K562 (cell line): ENCODE measurements around the gene CNTN2. TPM values are rescaled to one million over a fixed set of nuclear protein-coding genes. Genes with fewer than 3 reads are reported as not detected.
A peak's percentile ranks its signal among the peaks of the same experiment; 100 is the strongest.

Experiments
- ATAC-seq: fragments of 200-7000 bp; cut with Tn5 transposase; 3 replicates; pipeline ENCODE4 v1.9.1; 2020; ENCODE audit warnings: moderate library complexity
- BruUV-seq: library from RNA; stranded (reverse); fragments of 400-500 nt; replicated peaks from 2 replicates; lab custom pipeline; 2021; lab: Mats Ljungman, UMichigan
- CTCF ChIA-PET: fragments of 300-600 bp; formaldehyde crosslinking; extraction: SDS; loops from one replicate; lab custom pipeline; 2021; ENCODE audit warnings: low intra/inter-chr PET ratio; lab: Yijun Ruan, JAX
- POLR2A ChIA-PET: fragments of 300-600, 350-650 bp; sonication (Branson Sonifier 250); formaldehyde crosslinking; extraction: SDS; loops from one replicate; lab custom pipeline; 2021; ENCODE audit warnings: antibody characterized with exemption, inconsistent platforms; lab: Yijun Ruan, JAX
- DNase-seq, 4 experiments: peaks; one replicate each; pipeline versions ENCODE4 v3.0.0 to v3.0.0-alpha.2; 2011 to 2018; ENCODE audit warnings: low spot score in 3 of 4, mixed read lengths in 3 of 4; ENCODE audit errors: extremely low read depth in 1 of 4
- FAIRE-seq: peaks from 2 replicates; lab custom pipeline; 2011; peaks lifted over from hg19 to GRCh38; lab: Jason Lieb, UNC
- H2AFZ ChIP-seq: 2 replicates; pipeline ENCODE4 v1.6.0; 2011; ENCODE audit warnings: low read depth, low read length, control low read depth, inconsistent platforms
- H3K27ac ChIP-seq: fragments of 200-600 bp; 3 replicates; pipeline ENCODE4 v1.8.0; 2011; ENCODE audit warnings: low read depth, mild to moderate bottlenecking, control low read depth, inconsistent platforms, low read length, moderate library complexity, mixed read lengths; ENCODE audit errors: extremely low read depth
- H3K27me3 ChIP-seq, 2 experiments: fragments of 300-600 bp in 1 of 2; 2 replicates in 1 of 2; 3 replicates in 1 of 2; pipeline versions ENCODE4 v1.6.0 to v1.8.0; 2011; ENCODE audit warnings: inconsistent platforms in 2 of 2, low read length in 2 of 2, mild to moderate bottlenecking in 1 of 2, mixed read lengths in 1 of 2, moderate library complexity in 1 of 2; ENCODE audit not compliant: control insufficient read depth in 2 of 2, insufficient read depth in 2 of 2
- H3K36me3 ChIP-seq: fragments of 300-600 bp; 3 replicates; pipeline ENCODE4 v1.8.0; 2011; ENCODE audit warnings: mild to moderate bottlenecking, low read length, inconsistent platforms; ENCODE audit not compliant: control insufficient read depth, insufficient read depth
- H3K4me1 ChIP-seq, 2 experiments: fragments of 200-600 bp in 1 of 2; replicated peaks in 1 of 2; 2 replicates in 1 of 2; 3 replicates in 1 of 2; pipeline versions ENCODE4 v1.5.1 to v1.8.0; 2011; ENCODE audit warnings: inconsistent platforms in 2 of 2, low read length in 2 of 2, mild to moderate bottlenecking in 1 of 2, mixed read lengths in 1 of 2, moderate library complexity in 1 of 2; ENCODE audit not compliant: control insufficient read depth in 2 of 2, insufficient read depth in 2 of 2
- H3K4me2 ChIP-seq: 2 replicates; pipeline ENCODE4 v1.6.1; 2011; ENCODE audit warnings: low read length, control low read depth, inconsistent platforms, mixed read lengths; ENCODE audit not compliant: insufficient read depth
- H3K4me3 ChIP-seq: fragments of 200-600 bp; sonication (generic), shearing (Covaris generic); 2 replicates; pipeline ENCODE4 v1.5.1; 2016; ENCODE audit warnings: control low read depth, inconsistent platforms
- H3K79me2 ChIP-seq: fragments of 200-600 bp; 3 replicates; pipeline ENCODE4 v1.8.0; 2011; ENCODE audit warnings: low read length, inconsistent platforms; ENCODE audit not compliant: control insufficient read depth, insufficient read depth
- H3K9ac ChIP-seq, 2 experiments: 2 replicates each; pipeline versions ENCODE4 v1.6.0 to v1.6.1; 2011; ENCODE audit warnings: low read depth in 2 of 2, low read length in 2 of 2, control low read depth in 1 of 2, inconsistent platforms in 1 of 2, mild to moderate bottlenecking in 1 of 2, mixed read lengths in 1 of 2; ENCODE audit not compliant: insufficient read depth in 1 of 2
- H3K9me1 ChIP-seq: one replicate; pipeline ENCODE4 v1.6.0; 2011; ENCODE audit warnings: inconsistent platforms, mild to moderate bottlenecking, low read length, moderate library complexity; ENCODE audit not compliant: control insufficient read depth, insufficient read depth
- H3K9me3 ChIP-seq: replicated peaks from 2 replicates; pipeline ENCODE4 v1.5.1; 2011; ENCODE audit warnings: low read depth, low read length, inconsistent platforms; ENCODE audit not compliant: control insufficient read depth, insufficient read depth
- H4K20me1 ChIP-seq: replicated peaks from 2 replicates; pipeline ENCODE4 v1.6.1; 2011; ENCODE audit warnings: low read length, inconsistent platforms, mixed read lengths; ENCODE audit not compliant: control insufficient read depth, insufficient read depth
- HDGF ChIP-seq: fragments of 450-650 bp; IDR thresholded peaks from 2 replicates; pipeline ENCODE4 v1.6.1; 2016
- HMGN3 ChIP-seq: IDR thresholded peaks from 2 replicates; pipeline ENCODE4 v1.6.1; 2011; ENCODE audit warnings: borderline replicate concordance, low read depth, mild to moderate bottlenecking, mixed read lengths, low read length; ENCODE audit not compliant: insufficient read length; ENCODE audit errors: extremely low read depth
- LARP7 ChIP-seq: fragments of 450-650 bp; IDR thresholded peaks from 2 replicates; pipeline ENCODE4 v1.6.1; 2016
- MTA3 ChIP-seq: fragments of 450-650 bp; formaldehyde crosslinking; IDR thresholded peaks from 2 replicates; pipeline ENCODE4 v1.6.1; 2017; ENCODE audit warnings: mild to moderate bottlenecking, borderline replicate concordance
- NR3C1 ChIP-seq: sonication (generic); formaldehyde crosslinking; IDR thresholded peaks from 2 replicates; pipeline ENCODE4 v1.8.1; 2022; ENCODE audit warnings: missing genetic modification reagents
- POLR2H ChIP-seq: IDR thresholded peaks from 2 replicates; pipeline ENCODE4 v1.6.1; 2016; ENCODE audit warnings: missing genetic modification characterization, low read depth, mild to moderate bottlenecking, control low read depth, missing compliant biosample characterization, moderate library complexity
- PURB ChIP-seq: sonication (generic); formaldehyde crosslinking; IDR thresholded peaks from 2 replicates; pipeline ENCODE4 v1.9.0; 2021; ENCODE audit warnings: low read depth, mild to moderate bottlenecking, missing genetic modification reagents
- SPI1 ChIP-seq: IDR thresholded peaks from 2 replicates; pipeline ENCODE4 v1.6.1; 2011; ENCODE audit warnings: low read depth, low read length, control low read depth, borderline replicate concordance
- TEAD4 ChIP-seq, 2 experiments: sonication (generic) in 1 of 2; formaldehyde crosslinking in 1 of 2; IDR thresholded peaks; 2 replicates each; pipeline versions ENCODE4 v1.6.1 to v1.8.0; 2012 to 2022; ENCODE audit warnings: borderline replicate concordance in 1 of 2, inconsistent platforms in 1 of 2, low read length in 1 of 2, mild to moderate bottlenecking in 1 of 2, missing genetic modification reagents in 1 of 2
- ZNF12 ChIP-seq: sonication (generic); formaldehyde crosslinking; IDR thresholded peaks from 2 replicates; pipeline ENCODE4 v1.4.0; 2020; ENCODE audit warnings: mild to moderate bottlenecking, missing genetic modification reagents
- ZNF589 ChIP-seq: fragments of 200-800 bp; sonication (Bioruptor generic); IDR thresholded peaks from 2 replicates; pipeline ENCODE4 v1.6.1; 2016; ENCODE audit warnings: low read depth, missing genetic modification characterization, missing compliant biosample characterization
- ZNF785 ChIP-seq: fragments of 250-450 bp; sonication (Bioruptor Pico); IDR thresholded peaks from 2 replicates; pipeline ENCODE4 v1.4.0; 2020; ENCODE audit warnings: mild to moderate bottlenecking
- WGBS: fragments of 100-300 bp; shearing (Covaris generic); methylation state at CpG from one replicate; pipeline ENCODE4 v1.1.6; 2016; ENCODE audit warnings: low coverage, mixed read lengths; ENCODE audit not compliant: insufficient coverage; ENCODE audit errors: missing lambda C conversion rate; 5-methylcytosine and 5-hydroxymethylcytosine counted together
- in situ Hi-C: fragments of 300-500 bp; cut with MboI; formaldehyde crosslinking; loops from 4 replicates; pipeline ENCODE4 v1.15.0; 2018; ENCODE audit warnings: inconsistent platforms, mixed read lengths
- intact Hi-C: fragments of 100-400 bp; cut with micrococcal nuclease; formaldehyde crosslinking; loops from 2 replicates; pipeline ENCODE4 v1.14.2; 2022
- polyA plus RNA-seq, 8 experiments: library from polyadenylated mRNA; depleted of rRNA in 4 of 8; stranded (reverse) in 5 of 8; unstranded in 3 of 8; fragments of >200 nt; fragmentation: Nextera tagmentation in 2 of 8; fragmentation: Illumina TruSeq in 1 of 8; extraction: Ambion mirVana in 2 of 8; extraction: Trizol in 1 of 8; gene quantifications; 2 replicates each; pipeline versions ENCODE4 v1.2.1 to v1.2.3, GENCODE V29; 2011 to 2014; ENCODE audit warnings: inconsistent platforms in 1 of 8, missing spikeins in 1 of 8
- total RNA-seq, 7 experiments: library from RNA; depleted of rRNA in 6 of 7; stranded (reverse); fragments of >200 nt in 6 of 7; fragmentation: Illumina TruSeq in 2 of 7; extraction: Trizol in 2 of 7; gene quantifications; 2 replicates each; pipeline versions ENCODE4 v1.2.1 to v1.2.3, GENCODE V29; 2011 to 2021; ENCODE audit warnings: low replicate concordance in 1 of 7
- TF ChIP-seq, protein P1 (sequence below), 2 experiments: fragments of 450-650 bp; IDR thresholded peaks; 2 replicates each; pipeline ENCODE4 v1.6.1; 2016; ENCODE audit warnings: mild to moderate bottlenecking in 2 of 2, borderline replicate concordance in 1 of 2, low read depth in 1 of 2, moderate library complexity in 1 of 2

The CNTN2 gene
- total and polyA plus RNA-seq, 9 of the 15 experiments (the other 6 are each of a cell fraction or from before 2014, with no cell fraction given), result not detected

DNA sequence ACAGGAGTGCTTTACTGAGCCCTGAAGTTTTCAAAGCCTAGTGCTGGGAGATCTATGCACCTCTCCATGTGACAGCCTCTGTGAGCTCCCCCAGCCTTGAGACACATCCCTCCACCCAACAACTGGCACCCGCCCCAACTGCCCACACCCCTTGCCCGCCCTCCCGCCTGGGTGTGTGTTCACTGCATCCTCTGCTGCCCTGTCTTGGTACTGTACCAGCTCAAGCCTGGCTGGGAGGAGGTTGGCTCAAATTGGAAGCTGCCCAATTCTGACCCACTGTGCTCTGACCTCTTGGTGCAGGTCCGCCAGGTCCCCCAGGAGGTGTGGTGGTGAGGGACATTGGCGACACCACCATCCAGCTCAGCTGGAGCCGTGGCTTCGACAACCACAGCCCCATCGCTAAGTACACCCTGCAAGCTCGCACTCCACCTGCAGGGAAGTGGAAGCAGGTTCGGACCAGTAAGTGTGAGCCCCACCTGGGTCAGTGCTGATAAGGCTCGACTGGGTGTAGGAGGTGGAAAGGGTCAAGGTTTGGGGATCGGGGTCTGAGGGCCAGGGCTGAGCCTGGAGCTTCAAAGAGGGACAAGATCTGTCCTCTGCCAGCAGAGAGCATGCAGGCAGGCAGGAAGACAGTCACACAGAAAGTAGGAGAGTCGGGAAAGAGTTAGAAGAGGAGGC, 23.3 kb downstream of the CNTN2 start (continued):
- TF ChIP-seq SPI1, result peak; percentile 29; the same call in 1 of the 2 replicates

DNA sequence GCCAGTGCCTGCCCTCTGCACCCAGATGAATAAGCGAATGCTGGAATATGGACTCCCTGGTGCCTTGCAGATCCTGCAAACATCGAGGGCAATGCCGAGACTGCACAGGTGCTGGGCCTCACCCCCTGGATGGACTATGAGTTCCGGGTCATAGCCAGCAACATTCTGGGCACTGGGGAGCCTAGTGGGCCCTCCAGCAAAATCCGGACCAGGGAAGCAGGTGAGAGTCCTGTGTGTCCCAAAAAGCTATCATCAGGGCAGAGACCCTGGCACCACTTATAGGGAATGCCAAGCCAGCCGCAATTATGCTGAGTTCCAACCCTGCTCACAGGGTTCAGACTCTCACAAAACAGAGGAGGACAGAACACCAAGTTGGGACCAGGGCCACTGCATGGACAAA, 24.0 kb downstream of the CNTN2 start:
- DNase-seq, result no peak
- Histone ChIP-seq H3K4me3 (no peak overlapping the region), H3K79me2 (no peaks in the 10 kb centered on the region), H3K4me2 (no peak overlapping the region), H3K4me1 (peaks cover 0 to 21% of the 10 kb centered on the region in 2 experiments; a peak in 3 of 5 replicates), H3K27me3 (peaks cover 45 to 83% of the 10 kb centered on the region in 2 experiments), H3K27ac (no peak overlapping the region), H3K36me3 (no peaks in the 10 kb centered on the region), H2AFZ (no peak overlapping the region), H3K9me3 (no peaks in the 10 kb centered on the region), H3K9me1 (no peaks in the 10 kb centered on the region), H3K9ac (peak overlapping the region in 1 of 2 experiments; percentile 37; a peak in 1 of 4 replicates), H4K20me1 (peaks cover 7% of the 10 kb centered on the region; the same call in 1 of the 2 replicates)
- POLR2A ChIA-PET, result no interaction called here
- BruUV-seq, result no TSS peak
- CTCF ChIA-PET, result no interaction called here
- ATAC-seq, result no peak
- intact Hi-C loops, result loop anchor here (10.0 kb wide), 1 partner anchor 262 kb away; no protein-coding TSS in a partner anchor
- WGBS, result 2% methylated on average over 6 of the region's 6 CpGs
- in situ Hi-C loops, result no loop called here
- FAIRE-seq, result no peak
- TF ChIP-seq ZNF785 (CRISPR knock-in tag) (no peak), MTA3 (no peak), ZNF12 (no peak), HDGF (no peak), NR3C1 (CRISPR knock-in tag) (no peak), LARP7 (no peak), POLR2H (tag) (no peak), PURB (no peak), ZNF589 (CRISPR knock-in tag) (no peak), TEAD4 (IDR thresholded peaks at IDR 0.05; ENCODE audit: low read length) (no peak), TEAD4 (CRISPR knock-in tag; IDR thresholded peaks at IDR 0.05; ENCODE audit: borderline replicate concordance) (no peak), HMGN3 (no peak)
- TF ChIP-seq, protein P1, sequence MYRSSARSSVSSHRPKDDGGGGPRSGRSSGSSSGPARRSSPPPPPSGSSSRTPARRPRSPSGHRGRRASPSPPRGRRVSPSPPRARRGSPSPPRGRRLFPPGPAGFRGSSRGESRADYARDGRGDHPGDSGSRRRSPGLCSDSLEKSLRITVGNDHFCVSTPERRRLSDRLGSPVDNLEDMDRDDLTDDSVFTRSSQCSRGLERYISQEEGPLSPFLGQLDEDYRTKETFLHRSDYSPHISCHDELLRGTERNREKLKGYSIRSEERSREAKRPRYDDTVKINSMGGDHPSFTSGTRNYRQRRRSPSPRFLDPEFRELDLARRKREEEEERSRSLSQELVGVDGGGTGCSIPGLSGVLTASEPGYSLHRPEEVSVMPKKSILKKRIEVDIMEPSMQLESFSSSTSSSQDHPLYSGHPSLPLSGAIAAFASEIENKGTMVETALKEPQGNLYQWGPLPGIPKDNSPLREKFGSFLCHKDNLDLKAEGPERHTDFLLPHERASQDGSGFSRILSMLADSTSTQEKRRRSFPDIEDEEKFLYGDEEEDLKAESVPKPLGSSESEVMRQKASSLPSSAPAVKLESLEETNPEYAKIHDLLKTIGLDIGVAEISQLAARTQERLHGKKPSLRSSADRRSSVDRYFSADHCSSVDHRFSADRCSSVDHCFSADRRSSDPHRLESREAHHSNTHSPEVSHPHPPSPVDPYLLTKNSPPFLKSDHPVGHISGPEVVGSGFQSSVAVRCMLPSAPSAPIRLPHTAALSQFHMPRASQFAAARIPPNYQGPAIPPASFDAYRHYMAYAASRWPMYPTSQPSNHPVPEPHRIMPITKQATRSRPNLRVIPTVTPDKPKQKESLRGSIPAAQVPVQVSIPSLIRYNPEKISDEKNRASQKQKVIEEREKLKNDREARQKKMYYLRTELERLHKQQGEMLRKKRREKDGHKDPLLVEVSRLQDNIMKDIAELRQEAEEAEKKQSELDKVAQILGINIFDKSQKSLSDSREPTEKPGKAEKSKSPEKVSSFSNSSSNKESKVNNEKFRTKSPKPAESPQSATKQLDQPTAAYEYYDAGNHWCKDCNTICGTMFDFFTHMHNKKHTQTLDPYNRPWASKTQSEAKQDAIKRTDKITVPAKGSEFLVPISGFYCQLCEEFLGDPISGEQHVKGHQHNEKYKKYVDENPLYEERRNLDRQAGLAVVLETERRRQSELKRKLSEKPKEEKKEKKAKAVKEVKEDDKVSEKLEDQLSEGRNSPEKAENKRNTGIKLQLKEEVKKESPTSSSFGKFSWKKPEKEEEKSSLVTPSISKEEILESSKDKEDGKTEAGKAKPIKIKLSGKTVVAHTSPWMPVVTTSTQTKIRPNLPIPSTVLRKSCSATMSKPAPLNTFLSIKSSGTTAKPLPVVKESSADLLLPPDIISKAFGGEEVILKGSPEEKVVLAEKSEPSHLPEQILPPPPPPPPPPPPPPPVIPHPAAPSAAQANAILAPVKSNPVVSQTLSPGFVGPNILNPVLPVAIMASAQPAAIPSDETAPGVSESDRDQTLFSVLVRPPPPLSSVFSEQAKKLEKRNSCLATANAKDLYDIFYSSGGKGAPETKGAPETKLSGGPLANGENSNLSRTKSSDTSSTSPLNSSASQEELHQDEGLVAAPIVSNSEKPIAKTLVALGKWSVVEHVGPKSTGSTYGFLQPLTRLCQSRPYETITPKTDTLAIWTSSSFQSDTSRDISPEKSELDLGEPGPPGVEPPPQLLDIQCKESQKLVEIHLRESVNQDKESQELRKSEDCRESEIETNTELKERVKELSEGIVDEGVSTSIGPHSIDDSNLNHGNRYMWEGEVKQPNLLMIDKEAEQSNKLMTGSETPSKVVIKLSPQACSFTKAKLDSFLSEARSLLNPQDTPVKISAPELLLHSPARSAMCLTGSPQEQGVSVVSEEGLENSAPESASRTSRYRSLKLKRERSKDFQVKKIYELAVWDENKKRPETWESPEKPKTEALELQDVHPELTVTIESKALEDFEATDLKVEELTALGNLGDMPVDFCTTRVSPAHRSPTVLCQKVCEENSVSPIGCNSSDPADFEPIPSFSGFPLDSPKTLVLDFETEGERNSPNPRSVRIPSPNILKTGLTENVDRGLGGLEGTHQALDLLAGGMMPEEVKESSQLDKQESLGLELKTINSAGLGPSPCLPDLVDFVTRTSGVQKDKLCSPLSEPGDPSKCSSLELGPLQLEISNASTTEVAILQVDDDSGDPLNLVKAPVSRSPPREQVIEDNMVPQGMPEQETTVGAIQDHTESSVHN (IDR thresholded peaks at IDR 0.05; ENCODE audit: borderline replicate concordance in 1 of 2, low read depth in 1 of 2), result no peak
